D341Med (cell line): ENCODE measurements around the gene MIB1.
"Not testable (repeated sequence)": the region's sequence is repeated elsewhere in the genome, so short reads cannot be mapped to it uniquely, and the experiment has no call there.

Experiments used
- DNase-seq: peaks from one replicate; pipeline ENCODE4 v3.0.0; 2012; ENCODE audit warnings: low spot score

The MIB1 gene

GRCh38 chr18:21743166-21743832 lies 2.7 kb downstream of the MIB1 start:
- no peak for DNase-seq

- DNase-seq, result no peak
These were observed 4.6 kb downstream of the MIB1 start for GRCh38 chr18:21745231-21745630.

- DNase-seq, result no peak
These were observed 6.7 kb downstream of the MIB1 start for GRCh38 chr18:21747268-21747667.

- no peak for DNase-seq
These were observed 7.4 kb downstream of the MIB1 start for GRCh38 chr18:21747764-21748693.

- DNase-seq, result no peak
These were observed 17.2 kb downstream of the MIB1 start for GRCh38 chr18:21757833-21758232.

GRCh38 chr18:21759836-21760235 lies 19.2 kb downstream of the MIB1 start:
- no peak for DNase-seq

- no peak for DNase-seq
These were observed 19.7 kb downstream of the MIB1 start for GRCh38 chr18:21760321-21760720.

GRCh38 chr18:21761471-21762115 lies 21.0 kb downstream of the MIB1 start:
- DNase-seq, result no peak

GRCh38 chr18:21762181-21762772 lies 21.7 kb downstream of the MIB1 start:
- no peak for DNase-seq

GRCh38 chr18:21763846-21764646 lies 23.5 kb downstream of the MIB1 start:
- no peak for DNase-seq

- DNase-seq, result no peak
These were observed 28.6 kb downstream of the MIB1 start for GRCh38 chr18:21769206-21769605.

GRCh38 chr18:21774722-21775121 lies 34.1 kb downstream of the MIB1 start:
- no peak for DNase-seq

- DNase-seq, result no peak
These were observed 37.2 kb downstream of the MIB1 start for GRCh38 chr18:21777814-21778213.

- DNase-seq, result no peak
These were observed 45.9 kb downstream of the MIB1 start for GRCh38 chr18:21786526-21786925.

- DNase-seq, result not testable (repeated sequence)
These were observed 55.5 kb downstream of the MIB1 start for GRCh38 chr18:21796089-21796488.

- DNase-seq, result no peak
These were observed 57.5 kb downstream of the MIB1 start for GRCh38 chr18:21798126-21798525.

GRCh38 chr18:21799721-21800120 lies 59.1 kb downstream of the MIB1 start:
- no peak for DNase-seq

- DNase-seq, result no peak
These were observed 62.9 kb downstream of the MIB1 start for GRCh38 chr18:21803495-21803894.

- DNase-seq, result no peak
These were observed 65.3 kb downstream of the MIB1 start for GRCh38 chr18:21805771-21806366.

GRCh38 chr18:21808185-21808584 lies 67.6 kb downstream of the MIB1 start:
- no peak for DNase-seq

- no peak for DNase-seq
These were observed 69.1 kb downstream of the MIB1 start for GRCh38 chr18:21809725-21810124.
